GM23338 (cell line): ENCODE measurements around the gene MYG1. TPM values are rescaled to one million over a fixed set of nuclear protein-coding genes. Genes with fewer than 3 reads are reported as not detected.
A peak's percentile ranks its signal among the peaks of the same experiment; 100 is the strongest.

ENCODE experiments used
- ATAC-seq: fragments of 200-7000 bp; cut with Tn5 transposase; 3 replicates; pipeline ENCODE4 v1.9.1; 2020
- DNase-seq: peaks from one replicate; pipeline ENCODE4 v3.0.0-alpha.2; 2015; ENCODE audit warnings: low spot score
- H2AFZ ChIP-seq: fragments of 200-600 bp; sonication (generic); 2 replicates; pipeline ENCODE4 v1.8.0; 2016; ENCODE audit warnings: antibody characterized with exemption, mild to moderate bottlenecking, moderate library complexity
- H3F3A ChIP-seq: fragments of 200-600 bp; sonication (generic); replicated peaks from 2 replicates; pipeline ENCODE4 v1.8.0; 2017; ENCODE audit warnings: antibody characterized with exemption, mixed run types, low read depth
- H3K27ac ChIP-seq: fragments of 200-600 bp; sonication (generic); 2 replicates; pipeline ENCODE4 v1.6.1; 2016; ENCODE audit warnings: low read depth
- H3K27me3 ChIP-seq: fragments of 200-600 bp; sonication (generic); 2 replicates; pipeline ENCODE4 v1.8.0; 2016; ENCODE audit warnings: mild to moderate bottlenecking, mixed run types, moderate library complexity; ENCODE audit not compliant: insufficient read depth
- H3K36me3 ChIP-seq: fragments of 200-600 bp; sonication (generic); 2 replicates; pipeline ENCODE4 v1.8.0; 2016; ENCODE audit warnings: mild to moderate bottlenecking; ENCODE audit not compliant: insufficient read depth
- H3K4me1 ChIP-seq: fragments of 200-600 bp; sonication (generic); 2 replicates; pipeline ENCODE4 v1.8.0; 2016; ENCODE audit warnings: mild to moderate bottlenecking, moderate library complexity; ENCODE audit not compliant: insufficient read depth
- H3K4me2 ChIP-seq: fragments of 200-600 bp; sonication (generic); 2 replicates; pipeline ENCODE4 v1.7.1; 2017; ENCODE audit warnings: mixed run types
- H3K4me3 ChIP-seq: fragments of 200-600 bp; sonication (generic); 2 replicates; pipeline ENCODE4 v1.6.1; 2016; ENCODE audit warnings: mixed run types
- H3K79me2 ChIP-seq: fragments of 200-600 bp; sonication (generic); replicated peaks from 2 replicates; pipeline ENCODE4 v1.8.0; 2017; ENCODE audit warnings: mild to moderate bottlenecking; ENCODE audit not compliant: insufficient read depth
- H3K9me2 ChIP-seq: fragments of 200-600 bp; sonication (generic); 2 replicates; pipeline ENCODE4 v1.8.0; 2017; ENCODE audit not compliant: insufficient read depth
- H4K20me1 ChIP-seq: fragments of 200-600 bp; sonication (generic); replicated peaks from 2 replicates; pipeline ENCODE4 v1.8.0; 2017; ENCODE audit warnings: mild to moderate bottlenecking; ENCODE audit not compliant: insufficient read depth
- H3K27ac Mint-ChIP-seq: 2 replicates; pipeline ENCODE4 v1.8.0; 2020; ENCODE audit warnings: inconsistent platforms, mild to moderate bottlenecking, moderate library complexity, mixed read lengths
- H3K27me3 Mint-ChIP-seq: 3 replicates; pipeline ENCODE4 v1.8.0; 2022; ENCODE audit warnings: low read depth, mild to moderate bottlenecking, moderate library complexity, mixed read lengths, inconsistent platforms; ENCODE audit not compliant: insufficient read depth, poor library complexity
- H3K36me3 Mint-ChIP-seq: 3 replicates; pipeline ENCODE4 v1.8.0; 2021; ENCODE audit warnings: low read depth, mild to moderate bottlenecking, inconsistent platforms, moderate library complexity, mixed read lengths
- H3K4me1 Mint-ChIP-seq: 3 replicates; pipeline ENCODE4 v1.8.0; 2020; ENCODE audit warnings: mild to moderate bottlenecking, inconsistent platforms, mixed read lengths
- H3K4me3 Mint-ChIP-seq: 3 replicates; pipeline ENCODE4 v1.8.0; 2021; ENCODE audit warnings: moderate library complexity, mild to moderate bottlenecking, inconsistent platforms, mixed read lengths
- H3K9me3 Mint-ChIP-seq: 3 replicates; pipeline ENCODE4 v1.8.0; 2020; ENCODE audit warnings: moderate library complexity, mild to moderate bottlenecking, inconsistent platforms, mixed read lengths
- CREB1 ChIP-seq: fragments of 250-450 bp; sonication (Bioruptor Pico); IDR thresholded peaks from 2 replicates; pipeline ENCODE4 v1.5.0; 2020; ENCODE audit warnings: low read depth, mild to moderate bottlenecking, moderate library complexity
- ETS1 ChIP-seq: IDR thresholded peaks from 2 replicates; pipeline ENCODE4 v1.6.1; 2016; ENCODE audit warnings: antibody characterized with exemption
- EZH2 ChIP-seq: fragments of 200-600 bp; sonication (generic); IDR thresholded peaks from one replicate; pipeline ENCODE4 v1.8.0; 2017; ENCODE audit warnings: antibody characterized with exemption, mild to moderate bottlenecking, low read depth; ENCODE audit not compliant: unreplicated experiment
- EZH2phosphoT487 ChIP-seq: fragments of 200-600 bp; sonication (generic); IDR thresholded peaks from one replicate; pipeline ENCODE4 v1.8.1; 2018; ENCODE audit warnings: antibody characterized with exemption; ENCODE audit not compliant: unreplicated experiment
- JUNB ChIP-seq: IDR thresholded peaks from one replicate; pipeline ENCODE4 v1.6.1; 2016; ENCODE audit warnings: antibody characterized with exemption; ENCODE audit not compliant: unreplicated experiment
- NANOG ChIP-seq: IDR thresholded peaks from 2 replicates; pipeline ENCODE4 v1.6.1; 2016; ENCODE audit warnings: antibody characterized with exemption, borderline replicate concordance
- POLR2AphosphoS5 ChIP-seq: IDR thresholded peaks from 2 replicates; pipeline ENCODE4 v1.6.1; 2016; ENCODE audit warnings: antibody characterized with exemption, low read depth
- STAT1 ChIP-seq: IDR thresholded peaks from one replicate; pipeline ENCODE4 v1.6.1; 2016; ENCODE audit warnings: antibody characterized with exemption; ENCODE audit not compliant: unreplicated experiment
- ZNF114 ChIP-seq: fragments of 250-450 bp; sonication (Bioruptor Pico); IDR thresholded peaks from 2 replicates; pipeline ENCODE4 v1.5.0; 2020; ENCODE audit warnings: mild to moderate bottlenecking, moderate library complexity
- polyA plus RNA-seq: library from polyadenylated mRNA; unstranded; fragments of >200 nt; fragmentation: Nextera tagmentation; extraction: Ambion mirVana; gene quantifications from 2 replicates; pipeline ENCODE4 v1.2.1, GENCODE V29; 2016
- total RNA-seq: library from RNA; depleted of rRNA; stranded (reverse); fragments of >200 nt; shearing (Covaris generic); gene quantifications from 2 replicates; pipeline ENCODE4 v1.2.3, GENCODE V29; 2014
- TF ChIP-seq, protein P1 (sequence below): fragments of 250-450 bp; sonication (Bioruptor Pico); IDR thresholded peaks from 2 replicates; pipeline ENCODE4 v1.5.0; 2020; ENCODE audit warnings: mild to moderate bottlenecking, moderate library complexity

Gene MYG1
- total and polyA plus RNA-seq, 2 experiments from 2014 or later: 66.5 to 94.2 TPM

DNA sequence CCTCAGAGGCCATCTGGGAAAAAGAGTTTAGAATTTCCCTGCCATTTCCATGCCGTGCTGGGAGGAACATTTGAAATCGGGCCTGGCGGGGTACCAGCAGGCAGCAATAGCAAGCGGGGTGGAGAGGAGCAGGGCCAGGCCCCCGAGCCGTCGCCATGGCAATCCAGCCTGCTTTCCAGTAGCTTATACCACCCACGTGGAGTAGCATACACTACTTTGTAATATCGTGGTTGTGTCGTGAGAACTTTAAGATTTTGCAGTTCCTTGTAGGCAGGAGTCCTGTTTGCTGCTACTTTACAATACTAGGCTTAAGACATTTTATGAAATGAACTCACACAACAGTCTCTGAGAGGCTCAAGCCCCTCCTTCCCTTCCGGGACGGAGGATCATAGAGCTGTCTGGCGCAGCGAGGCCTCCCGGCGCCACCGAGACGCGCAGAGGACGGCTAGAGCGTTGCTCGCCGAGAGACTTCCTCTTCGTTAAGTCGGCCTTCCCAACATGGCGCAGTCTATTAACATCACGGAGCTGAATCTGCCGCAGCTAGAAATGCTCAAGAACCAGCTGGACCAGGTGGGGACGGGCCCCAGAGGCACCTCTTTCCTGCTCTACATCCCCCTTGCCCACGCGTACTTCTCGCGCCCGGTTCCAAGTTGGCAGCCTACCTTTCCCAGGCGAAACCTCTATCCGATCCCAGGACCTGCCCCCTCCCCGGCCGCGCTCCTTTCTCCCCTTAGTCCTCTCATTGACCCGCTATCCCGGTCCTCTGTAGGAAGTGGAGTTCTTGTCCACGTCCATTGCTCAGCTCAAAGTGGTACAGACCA is 4.2 kb upstream of the MYG1 start, which contains the start of gene PFDN5:
Gene PFDN5 (plus strand): TSS at position 473 of the 821 bp plus-strand sequence. CDS start 26 bp downstream, at position 499.
- H3K36me3 ChIP-seq: 0 out of 2 replicates have a peak, but pooled peaks cover 6% of the 10 kb centered on the region
- peak within 1 kb of the TSS; percentile 93 for H3K4me2 ChIP-seq
- peaks cover 9% of the 10 kb centered on the region; the same call in 1 of the 2 replicates for H3K4me1 ChIP-seq
- Mint-ChIP-seq H3K27ac (peak within 1 kb of the TSS; percentile 98), H3K36me3 (peaks cover 60% of the 10 kb centered on the region), H3K4me1 (peaks cover 20% of the 10 kb centered on the region), H3K4me3 (peak within 1 kb of the TSS; percentile 99), H3K27me3 (peaks cover 13% of the 10 kb centered on the region), H3K9me3 (no peaks in the 10 kb centered on the region)
- H4K20me1 ChIP-seq: no peaks in the 10 kb centered on the region; the same call in none of the 2 replicates
- peaks cover 26% of the 10 kb centered on the region for H3K79me2 ChIP-seq
- peak within 1 kb of the TSS; percentile 80; the same call in 1 of the 2 replicates for H3K27ac ChIP-seq
- H3K4me3 ChIP-seq: peak within 1 kb of the TSS; percentile 97
- ATAC-seq (peak; percentile 85), DNase-seq (peak; percentile 93)
- H3K9me2 ChIP-seq: no peaks in the 10 kb centered on the region
- peak; percentile 74 for TF ChIP-seq CREB1 (CRISPR knock-in tag)
- peak; percentile 84 for TF ChIP-seq POLR2AphosphoS5
- TF ChIP-seq JUNB: no peak
- no peak for TF ChIP-seq ZNF114 (CRISPR knock-in tag)
- peak within 1 kb of the TSS; percentile 82 for H2AFZ ChIP-seq
- H3F3A ChIP-seq: peaks cover 38% of the 10 kb centered on the region
- H3K27me3 ChIP-seq: no peaks in the 10 kb centered on the region

GRCh38 chr12:53295891-53296219 is 3.6 kb upstream of the MYG1 start:
- H4K20me1 ChIP-seq: no peaks in the 10 kb centered on the region; the same call in 1 of the 2 replicates
- no peaks in the 10 kb centered on the region for H3K9me2 ChIP-seq
- Mint-ChIP-seq H3K27ac (peak overlapping the region; percentile 98), H3K4me1 (peaks cover 25% of the 10 kb centered on the region), H3K27me3 (peaks cover 13% of the 10 kb centered on the region), H3K4me3 (peak overlapping the region; percentile 99), H3K36me3 (peaks cover 58% of the 10 kb centered on the region), H3K9me3 (no peaks in the 10 kb centered on the region)
- 0 out of 2 replicates have a peak, but pooled peaks cover 5% of the 10 kb centered on the region for H3K36me3 ChIP-seq
- DNase-seq (no peak), ATAC-seq (no peak)
- peak overlapping the region; percentile 82 for H2AFZ ChIP-seq
- H3K4me3 ChIP-seq: peak overlapping the region; percentile 97
- peak overlapping the region; percentile 93 for H3K4me2 ChIP-seq
- peak overlapping the region; percentile 80; the same call in 1 of the 2 replicates for H3K27ac ChIP-seq
- H3K27me3 ChIP-seq: no peaks in the 10 kb centered on the region
- H3K79me2 ChIP-seq: peaks cover 31% of the 10 kb centered on the region
- H3F3A ChIP-seq: peaks cover 40% of the 10 kb centered on the region
- H3K4me1 ChIP-seq: peaks cover 14% of the 10 kb centered on the region; the same call in 1 of the 2 replicates
- TF ChIP-seq, protein P1, sequence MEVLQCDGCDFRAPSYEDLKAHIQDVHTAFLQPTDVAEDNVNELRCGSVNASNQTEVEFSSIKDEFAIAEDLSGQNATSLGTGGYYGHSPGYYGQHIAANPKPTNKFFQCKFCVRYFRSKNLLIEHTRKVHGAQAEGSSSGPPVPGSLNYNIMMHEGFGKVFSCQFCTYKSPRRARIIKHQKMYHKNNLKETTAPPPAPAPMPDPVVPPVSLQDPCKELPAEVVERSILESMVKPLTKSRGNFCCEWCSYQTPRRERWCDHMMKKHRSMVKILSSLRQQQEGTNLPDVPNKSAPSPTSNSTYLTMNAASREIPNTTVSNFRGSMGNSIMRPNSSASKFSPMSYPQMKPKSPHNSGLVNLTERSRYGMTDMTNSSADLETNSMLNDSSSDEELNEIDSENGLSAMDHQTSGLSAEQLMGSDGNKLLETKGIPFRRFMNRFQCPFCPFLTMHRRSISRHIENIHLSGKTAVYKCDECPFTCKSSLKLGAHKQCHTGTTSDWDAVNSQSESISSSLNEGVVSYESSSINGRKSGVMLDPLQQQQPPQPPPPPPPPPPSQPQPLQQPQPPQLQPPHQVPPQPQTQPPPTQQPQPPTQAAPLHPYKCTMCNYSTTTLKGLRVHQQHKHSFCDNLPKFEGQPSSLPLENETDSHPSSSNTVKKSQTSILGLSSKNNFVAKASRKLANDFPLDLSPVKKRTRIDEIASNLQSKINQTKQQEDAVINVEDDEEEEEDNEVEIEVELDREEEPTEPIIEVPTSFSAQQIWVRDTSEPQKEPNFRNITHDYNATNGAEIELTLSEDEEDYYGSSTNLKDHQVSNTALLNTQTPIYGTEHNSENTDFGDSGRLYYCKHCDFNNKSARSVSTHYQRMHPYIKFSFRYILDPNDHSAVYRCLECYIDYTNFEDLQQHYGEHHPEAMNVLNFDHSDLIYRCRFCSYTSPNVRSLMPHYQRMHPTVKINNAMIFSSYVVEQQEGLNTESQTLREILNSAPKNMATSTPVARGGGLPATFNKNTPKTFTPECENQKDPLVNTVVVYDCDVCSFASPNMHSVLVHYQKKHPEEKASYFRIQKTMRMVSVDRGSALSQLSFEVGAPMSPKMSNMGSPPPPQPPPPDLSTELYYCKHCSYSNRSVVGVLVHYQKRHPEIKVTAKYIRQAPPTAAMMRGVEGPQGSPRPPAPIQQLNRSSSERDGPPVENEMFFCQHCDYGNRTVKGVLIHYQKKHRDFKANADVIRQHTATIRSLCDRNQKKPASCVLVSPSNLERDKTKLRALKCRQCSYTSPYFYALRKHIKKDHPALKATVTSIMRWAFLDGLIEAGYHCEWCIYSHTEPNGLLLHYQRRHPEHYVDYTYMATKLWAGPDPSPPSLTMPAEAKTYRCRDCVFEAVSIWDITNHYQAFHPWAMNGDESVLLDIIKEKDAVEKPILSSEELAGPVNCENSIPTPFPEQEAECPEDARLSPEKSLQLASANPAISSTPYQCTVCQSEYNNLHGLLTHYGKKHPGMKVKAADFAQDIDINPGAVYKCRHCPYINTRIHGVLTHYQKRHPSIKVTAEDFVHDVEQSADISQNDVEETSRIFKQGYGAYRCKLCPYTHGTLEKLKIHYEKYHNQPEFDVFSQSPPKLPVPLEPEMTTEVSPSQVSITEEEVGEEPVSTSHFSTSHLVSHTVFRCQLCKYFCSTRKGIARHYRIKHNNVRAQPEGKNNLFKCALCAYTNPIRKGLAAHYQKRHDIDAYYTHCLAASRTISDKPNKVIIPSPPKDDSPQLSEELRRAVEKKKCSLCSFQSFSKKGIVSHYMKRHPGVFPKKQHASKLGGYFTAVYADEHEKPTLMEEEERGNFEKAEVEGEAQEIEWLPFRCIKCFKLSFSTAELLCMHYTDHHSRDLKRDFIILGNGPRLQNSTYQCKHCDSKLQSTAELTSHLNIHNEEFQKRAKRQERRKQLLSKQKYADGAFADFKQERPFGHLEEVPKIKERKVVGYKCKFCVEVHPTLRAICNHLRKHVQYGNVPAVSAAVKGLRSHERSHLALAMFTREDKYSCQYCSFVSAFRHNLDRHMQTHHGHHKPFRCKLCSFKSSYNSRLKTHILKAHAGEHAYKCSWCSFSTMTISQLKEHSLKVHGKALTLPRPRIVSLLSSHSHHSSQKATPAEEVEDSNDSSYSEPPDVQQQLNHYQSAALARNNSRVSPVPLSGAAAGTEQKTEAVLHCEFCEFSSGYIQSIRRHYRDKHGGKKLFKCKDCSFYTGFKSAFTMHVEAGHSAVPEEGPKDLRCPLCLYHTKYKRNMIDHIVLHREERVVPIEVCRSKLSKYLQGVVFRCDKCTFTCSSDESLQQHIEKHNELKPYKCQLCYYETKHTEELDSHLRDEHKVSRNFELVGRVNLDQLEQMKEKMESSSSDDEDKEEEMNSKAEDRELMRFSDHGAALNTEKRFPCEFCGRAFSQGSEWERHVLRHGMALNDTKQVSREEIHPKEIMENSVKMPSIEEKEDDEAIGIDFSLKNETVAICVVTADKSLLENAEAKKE: no peak
- TF ChIP-seq POLR2AphosphoS5 (no peak), NANOG (no peak), STAT1 (no peak), ZNF114 (CRISPR knock-in tag) (no peak), ETS1 (no peak), EZH2phosphoT487 (no peak), EZH2 (no peak), JUNB (no peak)
